Neuronal stem cell (in vitro differentiated cells): ENCODE measurements around the gene RAD51B.

Experiments used
- DNase-seq: peaks from one replicate; pipeline ENCODE4 v3.0.0-alpha.2; 2013; ENCODE audit warnings: low spot score
- H2AFZ ChIP-seq: one replicate; pipeline ENCODE4 v1.6.1; 2013; ENCODE audit warnings: mild to moderate bottlenecking, low read length, inconsistent platforms
- H2AK5ac ChIP-seq: 2 replicates; pipeline ENCODE4 v1.6.1; 2013; ENCODE audit warnings: low read depth, mild to moderate bottlenecking, inconsistent platforms, low read length, moderate library complexity, mixed read lengths
- H2BK120ac ChIP-seq: 2 replicates; pipeline ENCODE4 v1.6.1; 2013; ENCODE audit warnings: low read depth, mild to moderate bottlenecking, inconsistent platforms, low read length, moderate library complexity, mixed read lengths
- H2BK12ac ChIP-seq: one replicate; pipeline ENCODE4 v1.6.1; 2013; ENCODE audit warnings: low read length, inconsistent platforms
- H2BK15ac ChIP-seq: 2 replicates; pipeline ENCODE4 v1.6.1; 2013; ENCODE audit warnings: mild to moderate bottlenecking, low read length, inconsistent platforms, mixed read lengths
- H2BK5ac ChIP-seq: one replicate; pipeline ENCODE4 v1.6.1; 2013; ENCODE audit warnings: inconsistent platforms, mild to moderate bottlenecking, low read length, moderate library complexity
- H3K14ac ChIP-seq: one replicate; pipeline ENCODE4 v1.6.1; 2013; ENCODE audit warnings: low read length, inconsistent platforms
- H3K18ac ChIP-seq: 2 replicates; pipeline ENCODE4 v1.6.1; 2013; ENCODE audit warnings: low read length, inconsistent platforms
- H3K23ac ChIP-seq: 2 replicates; pipeline ENCODE4 v1.6.1; 2013; ENCODE audit warnings: low read depth, mild to moderate bottlenecking, mixed read lengths, low read length, inconsistent platforms; ENCODE audit not compliant: poor library complexity
- H3K27ac ChIP-seq: replicated peaks from 3 replicates; pipeline ENCODE4 v1.5.1; 2013; ENCODE audit warnings: low read length, inconsistent platforms
- H3K27me3 ChIP-seq, 3 experiments: 2 replicates each; pipeline ENCODE4 v1.6.1; 2013; ENCODE audit warnings: low read length in 3 of 3, mild to moderate bottlenecking in 2 of 3, inconsistent platforms in 1 of 3, low read depth in 1 of 3, mixed read lengths in 1 of 3, moderate library complexity in 1 of 3; ENCODE audit not compliant: control insufficient read depth in 3 of 3, insufficient read depth in 3 of 3
- H3K36me3 ChIP-seq, 2 donors: replicated peaks in 1 of 2; 2 replicates each; pipeline ENCODE4 v1.6.1; 2013; ENCODE audit warnings: low read length in 2 of 2; ENCODE audit not compliant: control insufficient read depth in 2 of 2, insufficient read depth in 2 of 2
- H3K4ac ChIP-seq: 2 replicates; pipeline ENCODE4 v1.6.1; 2013; ENCODE audit warnings: inconsistent platforms, mild to moderate bottlenecking, low read length, moderate library complexity
- H3K4me1 ChIP-seq, 2 donors: 1 replicate in 1 of 2; 2 replicates in 1 of 2; pipeline ENCODE4 v1.6.1; 2013; ENCODE audit warnings: low read length in 2 of 2, low read depth in 1 of 2; ENCODE audit not compliant: control insufficient read depth in 2 of 2, insufficient read depth in 1 of 2
- H3K4me2 ChIP-seq: one replicate; pipeline ENCODE4 v1.6.1; 2013; ENCODE audit warnings: mild to moderate bottlenecking, low read length, inconsistent platforms; ENCODE audit not compliant: insufficient read depth, poor library complexity, severe bottlenecking
- H3K4me3 ChIP-seq, 2 donors: 2 replicates each; pipeline ENCODE4 v1.5.1; 2013; ENCODE audit warnings: low read length in 2 of 2, mild to moderate bottlenecking in 2 of 2, inconsistent platforms in 1 of 2, moderate library complexity in 1 of 2
- H3K79me1 ChIP-seq: one replicate; pipeline ENCODE4 v1.6.1; 2013; ENCODE audit warnings: low read depth, mild to moderate bottlenecking, inconsistent platforms, low read length, moderate library complexity
- H3K9ac ChIP-seq: one replicate; pipeline ENCODE4 v1.6.1; 2013; ENCODE audit warnings: mild to moderate bottlenecking, low read depth, low read length, inconsistent platforms; ENCODE audit not compliant: poor library complexity
- H3K9me3 ChIP-seq, 2 donors: replicated peaks in 1 of 2; 2 replicates each; pipeline versions ENCODE3 to v1.6.1; 2013; ENCODE audit warnings: low read length in 2 of 2, mild to moderate bottlenecking in 2 of 2, inconsistent platforms in 1 of 2, low read depth in 1 of 2, mixed read lengths in 1 of 2, moderate library complexity in 1 of 2; ENCODE audit not compliant: control insufficient read depth in 2 of 2, insufficient read depth in 1 of 2
- H4K8ac ChIP-seq: one replicate; pipeline ENCODE4 v1.6.1; 2013; ENCODE audit warnings: low read depth, mild to moderate bottlenecking, inconsistent platforms, low read length, moderate library complexity
- H4K91ac ChIP-seq: one replicate; pipeline ENCODE4 v1.6.1; 2013; ENCODE audit warnings: low read length, low read depth, mild to moderate bottlenecking, inconsistent platforms; ENCODE audit not compliant: poor library complexity
- WGBS, 2 donors: extraction: QIAGEN DNeasy Blood & Tissue Kit; methylation state at CpG; one replicate each; pipeline ENCODE4 v1.1.7; 2013; ENCODE audit warnings: missing lambda C conversion rate in 2 of 2, mixed read lengths in 1 of 2; ENCODE audit not compliant: insufficient read length in 2 of 2, insufficient replicate concordance in 1 of 2; ENCODE audit errors: extremely low coverage in 2 of 2; 5-methylcytosine and 5-hydroxymethylcytosine counted together

The RAD51B gene

DNA sequence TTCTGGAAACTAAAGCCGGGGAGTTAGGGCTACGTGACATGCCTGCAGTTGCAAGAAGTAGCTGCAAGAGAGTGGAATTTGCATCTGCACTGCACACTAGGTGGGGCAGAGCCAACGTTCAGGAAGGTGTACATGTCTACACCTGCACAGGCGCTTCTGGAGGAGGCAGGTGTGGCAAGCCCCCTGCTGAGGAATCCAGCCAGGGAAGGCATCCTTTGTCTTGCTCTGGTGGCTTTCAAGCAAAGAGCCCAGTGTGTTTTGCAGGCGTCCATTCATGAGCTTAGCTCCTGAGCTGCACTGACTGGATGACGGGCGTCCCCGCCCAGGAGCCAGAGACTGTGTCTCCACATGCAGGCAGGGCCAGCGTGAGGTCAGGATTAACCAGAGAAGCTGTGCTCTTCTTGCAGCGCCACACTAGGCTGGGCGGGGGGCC is 856.9 kb downstream of the RAD51B start:
- no peak overlapping the region for H2BK5ac ChIP-seq

DNA sequence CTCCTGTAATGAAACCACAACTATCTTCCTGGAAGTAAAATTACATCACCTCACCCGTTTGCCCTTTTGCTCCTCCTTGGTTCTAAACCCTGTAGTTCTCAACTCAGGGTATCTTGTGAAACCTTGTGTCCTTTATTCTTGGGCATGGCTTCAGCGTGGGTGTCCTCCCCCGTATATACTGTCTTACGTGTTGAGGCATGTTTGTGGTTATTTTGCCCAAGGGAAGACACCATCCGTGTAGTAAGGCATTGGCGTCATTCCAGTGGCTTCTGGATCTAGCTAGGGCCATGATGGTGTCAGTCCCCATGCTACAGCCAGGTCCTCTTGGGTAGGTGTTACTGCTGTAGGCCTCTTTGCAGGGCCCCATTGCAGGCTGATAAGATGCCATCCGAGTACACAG is 857.9 kb downstream of the RAD51B start:
- no peaks in the 10 kb centered on the region for H3K27me3 ChIP-seq
- peaks cover 4 to 14% of the 10 kb centered on the region in 2 donors for H3K4me1 ChIP-seq
- H2BK12ac ChIP-seq: no peak overlapping the region
- H2BK15ac ChIP-seq: no peak overlapping the region
- no peaks in the 10 kb centered on the region for H3K79me1 ChIP-seq
- no peak overlapping the region for H3K23ac ChIP-seq
- H3K18ac ChIP-seq: peak overlapping the region; percentile 20
- no peak overlapping the region for H3K4me3 ChIP-seq
- peaks cover 0 to 5% of the 10 kb centered on the region in 2 donors for H3K9me3 ChIP-seq
- H2AK5ac ChIP-seq: peak overlapping the region; percentile 1
- no peak overlapping the region for H4K8ac ChIP-seq
- H3K9ac ChIP-seq: no peak overlapping the region
- no peak overlapping the region for H3K4me2 ChIP-seq
- H3K27ac ChIP-seq: no peak overlapping the region
- no peak overlapping the region for H4K91ac ChIP-seq
- WGBS, 2 donors: no CpG with 5 or more reads among the region's 7 CpGs
- H2BK5ac ChIP-seq: no peak overlapping the region
- no peak overlapping the region for H2AFZ ChIP-seq
- no peaks in the 10 kb centered on the region for H3K36me3 ChIP-seq
- H3K4ac ChIP-seq: no peak overlapping the region
- no peak overlapping the region for H3K14ac ChIP-seq
- DNase-seq: no peak
- H2BK120ac ChIP-seq: no peak overlapping the region

More for the DNA sequence above, 856.9 kb downstream of the RAD51B start:
- DNase-seq: no peak
- no peak overlapping the region for H3K23ac ChIP-seq
- H3K4me2 ChIP-seq: no peak overlapping the region
- no CpG with 5 or more reads among the region's 11 CpGs for WGBS, 2 donors
- H3K9ac ChIP-seq: no peak overlapping the region
- H2BK15ac ChIP-seq: peak overlapping the region; percentile 18
- no peak overlapping the region for H2AFZ ChIP-seq
- no peak overlapping the region for H2BK120ac ChIP-seq
- no peaks in the 10 kb centered on the region for H3K36me3 ChIP-seq
- H3K79me1 ChIP-seq: no peaks in the 10 kb centered on the region
- no peak overlapping the region for H4K91ac ChIP-seq
- H3K4ac ChIP-seq: no peak overlapping the region
- H3K18ac ChIP-seq: peak overlapping the region; percentile 62
- no peaks in the 10 kb centered on the region for H3K27me3 ChIP-seq
- peaks cover 0 to 5% of the 10 kb centered on the region in 2 donors for H3K9me3 ChIP-seq
- no peak overlapping the region for H2BK12ac ChIP-seq
- no peak overlapping the region for H3K14ac ChIP-seq
- no peak overlapping the region for H4K8ac ChIP-seq
- no peak overlapping the region for H3K4me3 ChIP-seq
- peaks cover 0 to 11% of the 10 kb centered on the region in 2 donors for H3K4me1 ChIP-seq
- peak overlapping the region; percentile 39 for H3K27ac ChIP-seq
- peak overlapping the region; percentile 16 for H2AK5ac ChIP-seq

- Histone ChIP-seq H3K18ac (peak overlapping the region; percentile 20), H4K91ac (no peak overlapping the region), H3K14ac (no peak overlapping the region), H4K8ac (no peak overlapping the region), H3K9ac (no peak overlapping the region), H2BK15ac (no peak overlapping the region), H3K9me3 (peaks cover 0 to 5% of the 10 kb centered on the region in 2 donors), H3K79me1 (no peaks in the 10 kb centered on the region), H3K36me3 (no peaks in the 10 kb centered on the region), H2AFZ (no peak overlapping the region), H3K4me3 (no peak overlapping the region), H3K27ac (no peak overlapping the region), H3K27me3 (no peaks in the 10 kb centered on the region), H2BK5ac (no peak overlapping the region), H2AK5ac (peak overlapping the region; percentile 1), H3K4me1 (peaks cover 4 to 12% of the 10 kb centered on the region in 2 donors), H3K23ac (no peak overlapping the region), H2BK12ac (no peak overlapping the region), H3K4ac (no peak overlapping the region), H2BK120ac (no peak overlapping the region), H3K4me2 (no peak overlapping the region)
- DNase-seq: no peak
- no CpG with 5 or more reads among the region's 11 CpGs for WGBS, 2 donors
These were observed 858.3 kb downstream of the RAD51B start for GRCh38 chr14:68677901-68678300.

DNA sequence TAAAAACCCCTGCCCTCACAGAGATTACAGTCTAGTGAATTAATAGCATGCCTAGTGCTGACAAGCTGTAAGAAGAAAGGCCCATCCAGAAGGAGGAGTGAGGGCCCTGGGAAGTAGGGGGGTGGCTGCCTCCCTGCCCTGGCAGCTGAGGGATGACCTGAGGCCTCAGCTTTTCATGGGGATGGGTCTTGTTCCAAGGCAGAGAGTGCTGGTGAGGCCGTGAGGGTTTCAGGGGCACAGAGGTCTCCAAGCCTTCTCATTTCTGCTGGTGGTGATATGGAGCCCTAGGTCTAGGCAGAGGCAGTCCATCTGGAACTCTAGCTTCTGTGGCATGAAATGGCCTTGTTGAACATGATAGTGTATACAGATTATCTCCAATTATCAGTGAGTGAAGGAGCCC is 858.9 kb downstream of the RAD51B start:
- H3K4me2 ChIP-seq: no peak overlapping the region
- peak overlapping the region; percentile 50 for H2BK15ac ChIP-seq
- no peaks in the 10 kb centered on the region for H3K27me3 ChIP-seq
- no peak overlapping the region for H4K91ac ChIP-seq
- no peak overlapping the region for H3K4ac ChIP-seq
- no peaks in the 10 kb centered on the region for H3K36me3 ChIP-seq
- H4K8ac ChIP-seq: no peak overlapping the region
- no peak overlapping the region for H2AK5ac ChIP-seq
- H3K9ac ChIP-seq: no peak overlapping the region
- peak overlapping the region; percentile 72 for H3K14ac ChIP-seq
- H3K79me1 ChIP-seq: no peaks in the 10 kb centered on the region
- no CpG with 5 or more reads among the region's 1 CpG for whole genome bisulfite sequencing, 2 donors
- H3K18ac ChIP-seq: peak overlapping the region; percentile 75
- H3K4me1 ChIP-seq: peaks cover 4 to 14% of the 10 kb centered on the region in 2 donors
- no peak overlapping the region for H3K23ac ChIP-seq
- no peak overlapping the region for H2BK5ac ChIP-seq
- H2BK12ac ChIP-seq: no peak overlapping the region
- H3K27ac ChIP-seq: no peak overlapping the region
- no peak overlapping the region for H3K4me3 ChIP-seq
- H2AFZ ChIP-seq: no peak overlapping the region
- peaks cover 0 to 3% of the 10 kb centered on the region in 2 donors for H3K9me3 ChIP-seq
- no peak overlapping the region for H2BK120ac ChIP-seq
- no peak for DNase-seq
